HG03103 (cell line): Measurements from ENCODE around the gene TBC1D14.
"Not testable (repeated sequence)": the region's sequence is repeated elsewhere in the genome, so short reads cannot be mapped to it uniquely, and the experiment has no call there.

Source experiments
- ATAC-seq: cut with Tn5 transposase; IDR thresholded peaks from one replicate; pipeline ENCODE4 v1.9.1; 2021; ENCODE audit warnings: low read depth; ENCODE audit not compliant: unreplicated experiment

The TBC1D14 gene

GRCh38 chr4:6967846-6968340, 58.3 kb downstream of the TBC1D14 start:
- no peak for ATAC-seq

- ATAC-seq: no peak
These were observed 58.9 kb downstream of the TBC1D14 start for GRCh38 chr4:6968496-6968895.

GRCh38 chr4:6969826-6970800, 60.5 kb downstream of the TBC1D14 start:
- ATAC-seq: peak; percentile 82

GRCh38 chr4:6971536-6972374, 62.1 kb downstream of the TBC1D14 start:
- ATAC-seq: no peak

GRCh38 chr4:6972375-6972650, 62.7 kb downstream of the TBC1D14 start:
- ATAC-seq: no peak

- no peak for ATAC-seq
These were observed 63.3 kb downstream of the TBC1D14 start for GRCh38 chr4:6972911-6973310.

GRCh38 chr4:6974138-6974848, 64.7 kb downstream of the TBC1D14 start:
- ATAC-seq: no peak

GRCh38 chr4:6977846-6978245, 68.2 kb downstream of the TBC1D14 start:
- not testable (repeated sequence) for ATAC-seq

- no peak for ATAC-seq
These were observed 74.0 kb downstream of the TBC1D14 start for GRCh38 chr4:6983544-6984142.

- ATAC-seq: no peak
These were observed 75.2 kb downstream of the TBC1D14 start for GRCh38 chr4:6984612-6985425.

- ATAC-seq: peak; percentile 7
These were observed 76.6 kb downstream of the TBC1D14 start for GRCh38 chr4:6986072-6986780.

- ATAC-seq: peak; percentile 69
These were observed 77.4 kb downstream of the TBC1D14 start for GRCh38 chr4:6986781-6987587.

GRCh38 chr4:6987588-6987961, 77.9 kb downstream of the TBC1D14 start:
- no peak for ATAC-seq

- no peak for ATAC-seq
These were observed 78.5 kb downstream of the TBC1D14 start for GRCh38 chr4:6988016-6988715.

GRCh38 chr4:6989331-6989923, 79.8 kb downstream of the TBC1D14 start:
- ATAC-seq: no peak

- no peak for ATAC-seq
These were observed 81.0 kb downstream of the TBC1D14 start for GRCh38 chr4:6990661-6991060.

- no peak for ATAC-seq
These were observed 81.6 kb downstream of the TBC1D14 start for GRCh38 chr4:6991249-6991648.
